ENCODE results near the gene OR56A5.
"Not testable (repeated sequence)": the region's sequence is repeated elsewhere in the genome, so short reads cannot be mapped to it uniquely, and the experiment has no call there.

OR56A5 gene

DNA sequence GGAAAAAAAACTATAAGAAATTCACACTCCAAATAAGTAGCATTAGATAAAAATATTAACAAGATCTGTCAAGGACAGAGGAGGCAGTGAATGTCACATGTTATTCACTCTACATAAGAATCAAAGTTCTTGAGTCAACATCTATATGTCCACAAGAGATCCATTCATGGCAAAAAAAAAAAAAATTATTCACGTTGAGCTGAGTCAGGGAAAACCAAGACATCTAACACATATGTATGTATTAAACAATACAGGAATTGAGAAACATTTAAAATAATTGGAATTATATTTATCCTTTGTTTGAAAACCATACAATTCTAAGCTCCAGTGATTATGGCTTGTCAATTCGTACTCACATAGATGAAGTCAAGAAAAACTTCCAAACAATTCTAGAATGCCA is 1.3 kb downstream of the OR56A5 start:
- no peaks in the 10 kb centered on the region for H3K4me1 Mint-ChIP-seq (ENCODE audit: low read depth)
- no peak overlapping the region for H3K4me3 Mint-ChIP-seq
- peaks cover 16% of the 10 kb centered on the region for H3K9me3 Mint-ChIP-seq
- no peak for DNase-seq (ENCODE audit: low spot score)
- no peak overlapping the region for H3K27ac Mint-ChIP-seq
- H3K27me3 Mint-ChIP-seq (ENCODE audit: low read depth): no peaks in the 10 kb centered on the region
- no peaks in the 10 kb centered on the region for H3K36me3 Mint-ChIP-seq (ENCODE audit: low read depth)

DNA sequence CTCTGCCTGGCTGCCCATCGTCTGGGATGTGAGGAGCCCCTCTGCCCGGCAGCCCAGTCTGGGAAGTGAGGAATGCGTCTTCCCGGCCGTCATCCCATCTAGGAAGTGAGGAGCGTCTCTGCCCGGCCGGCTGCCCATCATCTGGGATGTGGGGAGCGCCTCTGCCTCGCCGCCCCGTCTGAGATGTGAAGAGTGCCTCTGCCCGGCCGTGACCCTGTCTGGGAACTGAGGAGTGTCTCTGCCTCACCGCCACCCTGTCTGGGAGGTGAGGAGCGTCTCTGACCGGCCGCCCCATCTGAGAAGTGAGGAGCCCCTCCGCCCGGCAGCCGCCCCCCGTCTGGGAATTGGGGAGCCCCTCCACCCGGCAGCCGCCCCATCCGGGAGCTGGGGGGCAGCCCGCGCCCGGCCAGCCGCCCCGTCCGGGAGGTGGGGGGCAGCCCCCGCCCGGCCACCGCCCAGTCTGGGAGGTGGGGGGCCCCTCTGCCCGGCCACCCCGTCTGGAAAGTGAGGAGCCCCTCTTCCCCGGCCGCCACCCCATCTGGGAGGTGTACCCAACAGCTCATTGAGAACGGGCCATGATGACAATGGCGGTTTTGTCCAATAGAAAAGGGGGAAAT is 7.5 kb downstream of the OR56A5 start:
- H3K4me1 Mint-ChIP-seq (ENCODE audit: low read depth); H3K36me3 Mint-ChIP-seq (ENCODE audit: low read depth); H3K4me3 Mint-ChIP-seq; DNase-seq (ENCODE audit: low spot score); H3K27me3 Mint-ChIP-seq (ENCODE audit: low read depth); H3K27ac Mint-ChIP-seq: not testable (repeated sequence)
- H3K9me3 Mint-ChIP-seq: peaks cover 19% of the 10 kb centered on the region

GRCh38 chr11:5955586-5955985 is 12.7 kb downstream of the OR56A5 start:
- H3K36me3 Mint-ChIP-seq (ENCODE audit: low read depth): no peaks in the 10 kb centered on the region
- H3K9me3 Mint-ChIP-seq: no peaks in the 10 kb centered on the region
- no peaks in the 10 kb centered on the region for H3K4me1 Mint-ChIP-seq (ENCODE audit: low read depth)
- H3K27ac Mint-ChIP-seq: no peak overlapping the region
- no peak overlapping the region for H3K4me3 Mint-ChIP-seq
- DNase-seq (ENCODE audit: low spot score): no peak
- no peaks in the 10 kb centered on the region for H3K27me3 Mint-ChIP-seq (ENCODE audit: low read depth)

DNA sequence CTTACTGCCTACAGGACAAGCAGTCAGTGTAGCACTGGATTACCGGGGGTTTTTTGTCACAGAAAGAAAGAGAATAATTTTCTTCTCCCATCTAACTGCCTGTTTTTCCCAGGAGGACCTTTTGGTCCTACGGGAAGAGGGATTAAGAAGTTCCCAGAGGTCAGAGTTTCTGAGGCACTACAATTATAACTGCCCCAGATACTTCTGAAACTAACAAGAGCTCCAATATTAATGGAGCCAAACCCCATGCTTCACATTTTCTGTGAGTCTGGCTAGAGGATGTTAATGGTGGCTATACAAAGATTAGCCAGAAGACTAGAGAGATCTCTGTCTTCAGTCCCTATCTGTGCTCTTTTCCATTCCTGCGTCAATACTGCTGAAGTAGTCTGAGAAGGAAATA is 26.3 kb downstream of the OR56A5 start, which contains the start of gene OR56A3:
OR56A3 (plus strand) TSS at position 301 of the 400 bp plus-strand sequence. CDS start 5,096 bp downstream, outside the sequence.
- H3K36me3 Mint-ChIP-seq (ENCODE audit: low read depth): no peaks in the 10 kb centered on the region
- H3K27me3 Mint-ChIP-seq (ENCODE audit: low read depth): peaks cover 3% of the 10 kb centered on the region
- H3K27ac Mint-ChIP-seq: no peak within 1 kb of the TSS
- peaks cover under 1% of the 10 kb centered on the region for H3K9me3 Mint-ChIP-seq
- no peak for DNase-seq (ENCODE audit: low spot score)
- H3K4me1 Mint-ChIP-seq (ENCODE audit: low read depth): no peaks in the 10 kb centered on the region
- no peak within 1 kb of the TSS for H3K4me3 Mint-ChIP-seq

DNA sequence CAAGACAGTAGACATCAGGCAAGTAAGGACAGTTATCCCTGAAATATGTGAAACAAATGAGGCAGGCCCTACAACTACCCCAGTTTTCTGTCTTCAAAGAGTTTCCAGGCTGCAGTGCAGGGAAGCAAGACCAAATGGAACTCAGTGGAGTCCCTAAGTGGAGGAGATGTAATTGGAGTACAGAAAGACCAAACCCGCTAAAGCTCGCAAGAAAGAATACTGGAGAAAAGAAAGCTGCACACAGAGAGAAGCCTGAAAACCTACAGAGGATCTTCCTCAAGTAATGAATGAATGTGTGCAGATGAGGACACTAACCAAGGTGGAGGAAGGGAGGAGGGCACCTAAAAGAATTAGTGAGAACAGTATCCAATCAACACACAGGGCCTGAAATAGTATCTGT is 27.5 kb downstream of the OR56A5 start:
- no peak for DNase-seq (ENCODE audit: low spot score)
- no peaks in the 10 kb centered on the region for H3K4me1 Mint-ChIP-seq (ENCODE audit: low read depth)
- H3K4me3 Mint-ChIP-seq: no peak overlapping the region
- H3K9me3 Mint-ChIP-seq: peaks cover 4% of the 10 kb centered on the region
- H3K36me3 Mint-ChIP-seq (ENCODE audit: low read depth): no peaks in the 10 kb centered on the region
- no peak overlapping the region for H3K27ac Mint-ChIP-seq
- peaks cover 3% of the 10 kb centered on the region for H3K27me3 Mint-ChIP-seq (ENCODE audit: low read depth)

DNA sequence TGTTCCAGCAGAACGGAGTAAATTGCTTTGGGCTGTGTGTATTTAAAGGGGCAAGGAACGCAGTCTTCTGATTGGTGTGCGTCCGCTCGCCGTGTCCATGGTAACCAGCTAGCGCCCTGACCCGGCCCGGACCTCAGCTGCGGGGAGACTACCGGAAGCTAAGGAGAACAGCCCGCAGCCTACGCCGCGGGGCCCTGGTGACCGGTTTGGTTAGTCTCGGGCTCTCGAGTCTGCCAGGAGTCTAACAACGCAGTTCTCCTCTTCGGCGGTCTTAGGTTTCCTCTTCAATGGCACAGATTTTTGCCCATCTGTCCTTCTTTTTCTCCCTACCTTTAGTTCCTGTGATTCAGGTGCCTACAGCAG is 29.7 kb downstream of the OR56A5 start:
- H3K27me3 Mint-ChIP-seq (ENCODE audit: low read depth): peaks cover under 1% of the 10 kb centered on the region
- no peak overlapping the region for H3K4me3 Mint-ChIP-seq
- H3K36me3 Mint-ChIP-seq (ENCODE audit: low read depth): no peaks in the 10 kb centered on the region
- H3K27ac Mint-ChIP-seq: no peak overlapping the region
- H3K4me1 Mint-ChIP-seq (ENCODE audit: low read depth): no peaks in the 10 kb centered on the region
- no peak for DNase-seq (ENCODE audit: low spot score)
- H3K9me3 Mint-ChIP-seq: peaks cover 4% of the 10 kb centered on the region

- Mint-ChIP-seq H3K4me1 (ENCODE audit: low read depth) (no peaks in the 10 kb centered on the region), H3K27me3 (ENCODE audit: low read depth) (no peaks in the 10 kb centered on the region), H3K4me3 (no peak overlapping the region), H3K9me3 (peaks cover 4% of the 10 kb centered on the region), H3K36me3 (ENCODE audit: low read depth) (no peaks in the 10 kb centered on the region), H3K27ac (no peak overlapping the region)
- DNase-seq (ENCODE audit: low spot score): no peak
These were observed 30.3 kb downstream of the OR56A5 start for GRCh38 chr11:5937868-5938602.

DNA sequence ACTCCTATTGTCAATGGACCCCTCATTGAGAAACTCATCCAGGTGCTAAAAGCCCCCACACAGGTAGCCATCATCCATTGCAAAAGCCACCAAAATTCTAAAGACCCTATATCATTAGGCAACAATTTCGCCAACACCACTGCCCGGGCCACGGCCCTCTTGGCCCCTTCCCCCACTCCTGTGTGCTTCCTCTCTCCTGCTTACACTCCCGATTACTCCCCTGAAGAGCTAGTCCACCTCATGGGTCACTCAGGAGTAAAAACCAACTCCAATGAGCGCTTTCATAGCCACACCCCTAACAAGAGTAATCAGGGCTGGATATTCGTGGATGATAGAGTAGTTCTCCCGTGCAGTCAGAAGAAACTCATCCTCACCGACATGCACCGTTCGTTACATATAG is 35.2 kb downstream of the OR56A5 start:
- Mint-ChIP-seq H3K4me1 (ENCODE audit: low read depth) (no peaks in the 10 kb centered on the region), H3K9me3 (peaks cover 13% of the 10 kb centered on the region), H3K27me3 (ENCODE audit: low read depth) (no peaks in the 10 kb centered on the region), H3K4me3 (no peak overlapping the region), H3K27ac (no peak overlapping the region), H3K36me3 (ENCODE audit: low read depth) (no peaks in the 10 kb centered on the region)
- DNase-seq (ENCODE audit: low spot score): no peak

- no peak overlapping the region for H3K27ac Mint-ChIP-seq
- H3K36me3 Mint-ChIP-seq (ENCODE audit: low read depth): no peaks in the 10 kb centered on the region
- DNase-seq (ENCODE audit: low spot score): no peak
- no peaks in the 10 kb centered on the region for H3K4me1 Mint-ChIP-seq (ENCODE audit: low read depth)
- no peak overlapping the region for H3K4me3 Mint-ChIP-seq
- H3K9me3 Mint-ChIP-seq: peaks cover 13% of the 10 kb centered on the region
- no peaks in the 10 kb centered on the region for H3K27me3 Mint-ChIP-seq (ENCODE audit: low read depth)
These were observed 35.6 kb downstream of the OR56A5 start for GRCh38 chr11:5932671-5933070.

- H3K4me1 Mint-ChIP-seq (ENCODE audit: low read depth): no peaks in the 10 kb centered on the region
These were observed 37.2 kb downstream of the OR56A5 start for GRCh38 chr11:5931061-5931460.

GRCh38 chr11:5930614-5931013 is 37.7 kb downstream of the OR56A5 start:
- no peak for DNase-seq (ENCODE audit: low spot score)
- Mint-ChIP-seq H3K27ac (no peak overlapping the region), H3K36me3 (ENCODE audit: low read depth) (no peaks in the 10 kb centered on the region), H3K4me3 (no peak overlapping the region), H3K4me1 (ENCODE audit: low read depth) (no peaks in the 10 kb centered on the region), H3K27me3 (ENCODE audit: low read depth) (no peaks in the 10 kb centered on the region), H3K9me3 (peaks cover 10% of the 10 kb centered on the region)

More at GRCh38 chr11:5931061-5931460, 37.2 kb downstream of the OR56A5 start:
- no peak for DNase-seq (ENCODE audit: low spot score)
- Mint-ChIP-seq H3K9me3 (peaks cover 10% of the 10 kb centered on the region), H3K27ac (no peak overlapping the region), H3K4me3 (no peak overlapping the region), H3K27me3 (ENCODE audit: low read depth) (no peaks in the 10 kb centered on the region), H3K36me3 (ENCODE audit: low read depth) (no peaks in the 10 kb centered on the region)

DNA sequence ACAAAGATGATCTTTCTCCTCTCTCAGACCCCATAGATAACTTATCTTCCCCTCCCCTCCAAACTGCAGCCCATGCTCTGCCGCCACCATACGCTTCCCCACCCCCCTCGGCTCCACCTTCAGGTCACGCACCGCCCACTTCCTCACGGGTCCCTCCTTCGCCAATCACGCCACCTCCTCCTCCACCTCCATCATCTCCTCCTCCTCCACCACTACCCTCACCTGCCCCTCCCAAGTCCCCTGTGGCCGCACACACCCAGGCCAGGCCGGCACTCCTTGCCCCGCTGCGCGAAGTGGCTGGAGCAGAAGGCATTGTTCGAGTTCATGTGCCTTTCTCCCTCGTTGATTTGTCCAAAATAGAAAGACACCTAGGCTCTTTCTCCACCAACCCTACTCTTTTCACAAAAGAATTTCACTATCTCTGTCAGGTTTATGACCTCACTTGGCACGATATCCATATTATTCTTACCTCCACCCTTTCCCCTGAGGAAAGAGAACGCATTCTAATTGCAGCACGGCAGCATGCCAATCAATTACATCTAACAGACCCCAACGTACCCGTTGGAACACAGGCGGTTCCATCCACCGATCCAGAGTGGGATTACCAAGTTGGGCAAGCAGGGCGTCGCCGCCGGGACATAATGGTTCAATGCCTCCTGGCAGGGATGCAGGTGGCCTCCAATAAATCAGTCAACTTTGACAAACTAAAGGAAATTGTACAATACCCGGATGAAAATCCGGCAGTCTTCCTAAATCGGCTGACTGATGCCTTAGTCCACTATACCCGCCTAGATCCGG is 38.5 kb downstream of the OR56A5 start:
- no peak for DNase-seq (ENCODE audit: low spot score)
- no peaks in the 10 kb centered on the region for H3K27me3 Mint-ChIP-seq (ENCODE audit: low read depth)
- H3K27ac Mint-ChIP-seq: no peak overlapping the region
- H3K4me1 Mint-ChIP-seq (ENCODE audit: low read depth): no peaks in the 10 kb centered on the region
- H3K9me3 Mint-ChIP-seq: peaks cover 12% of the 10 kb centered on the region
- H3K4me3 Mint-ChIP-seq: no peak overlapping the region
- H3K36me3 Mint-ChIP-seq (ENCODE audit: low read depth): no peaks in the 10 kb centered on the region

GRCh38 chr11:5928811-5929210 is 39.5 kb downstream of the OR56A5 start:
- Mint-ChIP-seq H3K36me3 (ENCODE audit: low read depth) (no peaks in the 10 kb centered on the region), H3K4me1 (ENCODE audit: low read depth) (no peaks in the 10 kb centered on the region), H3K27me3 (ENCODE audit: low read depth) (no peaks in the 10 kb centered on the region), H3K4me3 (no peak overlapping the region), H3K9me3 (peaks cover 18% of the 10 kb centered on the region), H3K27ac (no peak overlapping the region)
- no peak for DNase-seq (ENCODE audit: low spot score)

- no peak for DNase-seq (ENCODE audit: low spot score)
- peaks cover 18% of the 10 kb centered on the region for H3K9me3 Mint-ChIP-seq
- no peaks in the 10 kb centered on the region for H3K36me3 Mint-ChIP-seq (ENCODE audit: low read depth)
- H3K4me3 Mint-ChIP-seq: no peak overlapping the region
- H3K27ac Mint-ChIP-seq: no peak overlapping the region
- no peaks in the 10 kb centered on the region for H3K4me1 Mint-ChIP-seq (ENCODE audit: low read depth)
- H3K27me3 Mint-ChIP-seq (ENCODE audit: low read depth): no peaks in the 10 kb centered on the region
These were observed 40.0 kb downstream of the OR56A5 start for GRCh38 chr11:5928271-5928670.

All from T-helper 2 cell treated with Interferon-gamma antibody and Interleukin-4, amounts not matched to agents 5 μg/mL and 100 μg/mL, for 36 hours (primary cell).